Sigmoid colon (tissue), 3 donors: ENCODE measurements around the gene FAM3D.

Experiments used
- CTCF ChIP-seq, 4 experiments: fragments of 450-650 bp in 3 of 4; fragments of 200-600 bp in 1 of 4; IDR thresholded peaks; one replicate each; pipeline ENCODE4 v1.5.1; 2016 to 2019; ENCODE audit warnings: antibody characterized with exemption in 4 of 4, mild to moderate bottlenecking in 3 of 4, moderate library complexity in 2 of 4
- POLR2A ChIP-seq, 2 donors: fragments of 450-650 bp; IDR thresholded peaks; one replicate each; pipeline ENCODE4 v1.6.1; 2016; ENCODE audit warnings: antibody characterized with exemption in 2 of 2, mild to moderate bottlenecking in 2 of 2, moderate library complexity in 2 of 2

GRCh38 chr3:58660998-58661397 is 5.6 kb downstream of the FAM3D start:
- TF ChIP-seq POLR2A (IDR thresholded peaks at IDR 0.05) (no peak), CTCF (IDR thresholded peaks at IDR 0.05) (no peak)
